Gastrocnemius medialis (tissue), 4 donors: ENCODE data around the gene PDGFRB. TPM values are rescaled to one million over a fixed set of nuclear protein-coding genes. Genes with fewer than 3 reads are reported as not detected.

ENCODE experiments used
- ATAC-seq, 2 donors: fragments of 150-250 bp; one replicate each; pipeline ENCODE4 v1.9.1; 2016
- DNase-seq, 2 donors: peaks; one replicate each; pipeline ENCODE4 v3.0.0-alpha.2; 2019
- H3K27ac ChIP-seq, 4 donors: fragments of 200-600 bp; sonication (generic); 1 replicate in 1 of 4; 2 replicates in 3 of 4; pipeline ENCODE4 v1.5.1; 2016 to 2018; ENCODE audit warnings: mild to moderate bottlenecking in 2 of 4, moderate library complexity in 1 of 4
- H3K27me3 ChIP-seq, 3 donors: fragments of 200-600 bp; sonication (generic) in 2 of 3; 1 replicate in 1 of 3; 2 replicates in 2 of 3; pipeline versions ENCODE4 v1.5.1 to v1.6.0; 2016 to 2019; ENCODE audit warnings: mild to moderate bottlenecking in 1 of 3, moderate library complexity in 1 of 3
- H3K36me3 ChIP-seq, 2 donors: fragments of 200-600 bp; sonication (generic) in 1 of 2; one replicate each; pipeline ENCODE4 v1.5.1; 2017 to 2018
- H3K4me1 ChIP-seq, 2 donors: fragments of 200-600 bp; sonication (generic) in 1 of 2; one replicate each; pipeline ENCODE4 v1.5.1; 2016 to 2017; ENCODE audit warnings: mild to moderate bottlenecking in 2 of 2
- H3K4me3 ChIP-seq, 4 donors: fragments of 200-600 bp; sonication (generic) in 3 of 4; 1 replicate in 1 of 4; 2 replicates in 3 of 4; pipeline ENCODE4 v1.5.1; 2016 to 2019; ENCODE audit warnings: mild to moderate bottlenecking in 2 of 4
- H3K9me3 ChIP-seq, 3 donors: fragments of 200-600 bp; sonication (generic) in 2 of 3; 1 replicate in 1 of 3; 2 replicates in 2 of 3; pipeline ENCODE4 v1.5.1; 2016 to 2019
- CTCF ChIP-seq, 5 experiments: fragments of 450-650 bp in 3 of 5; fragments of 200-600 bp in 2 of 5; sonication (generic) in 2 of 5; IDR thresholded peaks in 4 of 5; conservative IDR thresholded peaks in 1 of 5; 1 replicate in 4 of 5; 2 replicates in 1 of 5; pipeline ENCODE4 v1.5.1; 2016 to 2019; ENCODE audit warnings: antibody characterized with exemption in 5 of 5, mild to moderate bottlenecking in 3 of 5, moderate library complexity in 3 of 5
- POLR2A ChIP-seq, 2 donors: fragments of 450-650 bp; IDR thresholded peaks; one replicate each; pipeline ENCODE4 v1.6.1; 2017; ENCODE audit warnings: antibody characterized with exemption in 2 of 2, mild to moderate bottlenecking in 2 of 2, moderate library complexity in 2 of 2
- in situ Hi-C, 4 donors: fragments of 200-750 bp; cut with MboI; loops; one replicate each; pipeline versions ENCODE4 v1.15.0 to v1.8.0; 2017; ENCODE audit warnings: low sequenced_read_pairs in 4 of 4
- intact Hi-C: fragments of 100-400 bp; cut with DNase I; formaldehyde crosslinking; loops from one replicate; pipeline ENCODE4 v1.15.1; 2023; ENCODE audit warnings: low total_unique reads
- total RNA-seq, 4 donors: library from RNA; depleted of rRNA; stranded (reverse); fragments of >200 nt; gene quantifications; one replicate each; pipeline versions ENCODE4 v1.1.0 to v1.2.3, GENCODE V29; 2016

Gene PDGFRB
- total RNA-seq, 4 donors from 2014 or later = 27.9 to 58.4 (median 52.5) TPM

GRCh38 chr5:150142185-150142958, 13.3 kb downstream of the PDGFRB start:
- H3K27me3 ChIP-seq = no peaks in the 10 kb centered on the region
- peaks cover 4 to 12% of the 10 kb centered on the region in 2 donors for H3K4me1 ChIP-seq
- intact Hi-C loops (no loop called here), in situ Hi-C loops (no loop called here)
- TF ChIP-seq CTCF (IDR thresholded peaks at IDR 0.05 in 4 of 5, conservative IDR thresholded peaks at IDR 0.05 in 1 of 5) (no peak), POLR2A (IDR thresholded peaks at IDR 0.05) (no peak)
- DNase-seq = no peak
- no peaks in the 10 kb centered on the region for H3K36me3 ChIP-seq
- H3K27ac ChIP-seq = peak overlapping the region; percentile 75 to 82 (median 78)
- no peaks in the 10 kb centered on the region for H3K9me3 ChIP-seq
- ATAC-seq = no peak
- peak overlapping the region in 1 of 4 donors; percentile 37 for H3K4me3 ChIP-seq

- Histone ChIP-seq H3K9me3 (no peaks in the 10 kb centered on the region), H3K27me3 (no peaks in the 10 kb centered on the region), H3K4me1 (peaks cover 5 to 12% of the 10 kb centered on the region in 2 donors), H3K27ac (peak overlapping the region; percentile 75 to 82 (median 78)), H3K4me3 (no peak overlapping the region), H3K36me3 (no peaks in the 10 kb centered on the region)
- no peak for TF ChIP-seq CTCF (IDR thresholded peaks at IDR 0.05 in 4 of 5, conservative IDR thresholded peaks at IDR 0.05 in 1 of 5)
- no peak for TF ChIP-seq POLR2A (IDR thresholded peaks at IDR 0.05)
- no peak for DNase-seq
- intact Hi-C loops = no loop called here
- ATAC-seq = no peak
- in situ Hi-C loops = no loop called here
Measured at GRCh38 chr5:150141544-150142184, 14.0 kb downstream of the PDGFRB start.

GRCh38 chr5:150140830-150141229, 14.8 kb downstream of the PDGFRB start:
- Histone ChIP-seq H3K4me3 (peak overlapping the region in 1 of 4 donors; percentile 9), H3K27me3 (no peaks in the 10 kb centered on the region), H3K27ac (peak overlapping the region; percentile 75 to 82 (median 78)), H3K36me3 (no peaks in the 10 kb centered on the region), H3K9me3 (no peaks in the 10 kb centered on the region), H3K4me1 (peaks cover 5 to 12% of the 10 kb centered on the region in 2 donors)
- DNase-seq = no peak
- in situ Hi-C loops = no loop called here
- ATAC-seq = no peak
- intact Hi-C loops = no loop called here
- TF ChIP-seq CTCF (IDR thresholded peaks at IDR 0.05 in 4 of 5, conservative IDR thresholded peaks at IDR 0.05 in 1 of 5) (no peak), POLR2A (IDR thresholded peaks at IDR 0.05) (no peak)

- intact Hi-C loops = loop anchor here (10.0 kb wide), 1 partner anchor 215 kb away; the partner anchor contains the start of gene TCOF1
- peaks cover 5 to 12% of the 10 kb centered on the region in 2 donors for H3K4me1 ChIP-seq
Measured at GRCh38 chr5:150139334-150139733, 16.3 kb downstream of the PDGFRB start.

More at GRCh38 chr5:150139334-150139733, 16.3 kb downstream of the PDGFRB start:
- Histone ChIP-seq H3K27ac (peak overlapping the region; percentile 75 to 82 (median 78)), H3K36me3 (no peaks in the 10 kb centered on the region), H3K27me3 (no peaks in the 10 kb centered on the region), H3K9me3 (no peaks in the 10 kb centered on the region), H3K4me3 (no peak overlapping the region)
- no peak for TF ChIP-seq POLR2A (IDR thresholded peaks at IDR 0.05)
- no peak for TF ChIP-seq CTCF (IDR thresholded peaks at IDR 0.05 in 4 of 5, conservative IDR thresholded peaks at IDR 0.05 in 1 of 5)
- DNase-seq (no peak), ATAC-seq (no peak)
- in situ Hi-C loops = no loop called here
